Stimulated activated CD4-positive, alpha-beta T cell treated with anti-CD3 and anti-CD28 coated beads, Interleukin-4, amount 100 ng/mL, for 1 hour (primary cell): Measurements from ENCODE around the gene FIBIN.
"Not testable (repeated sequence)": the region's sequence is repeated elsewhere in the genome, so short reads cannot be mapped to it uniquely, and the experiment has no call there.

Source experiments
- DNase-seq: peaks from one replicate; pipeline ENCODE4 v3.0.0-alpha.2; 2020

The FIBIN gene

DNA sequence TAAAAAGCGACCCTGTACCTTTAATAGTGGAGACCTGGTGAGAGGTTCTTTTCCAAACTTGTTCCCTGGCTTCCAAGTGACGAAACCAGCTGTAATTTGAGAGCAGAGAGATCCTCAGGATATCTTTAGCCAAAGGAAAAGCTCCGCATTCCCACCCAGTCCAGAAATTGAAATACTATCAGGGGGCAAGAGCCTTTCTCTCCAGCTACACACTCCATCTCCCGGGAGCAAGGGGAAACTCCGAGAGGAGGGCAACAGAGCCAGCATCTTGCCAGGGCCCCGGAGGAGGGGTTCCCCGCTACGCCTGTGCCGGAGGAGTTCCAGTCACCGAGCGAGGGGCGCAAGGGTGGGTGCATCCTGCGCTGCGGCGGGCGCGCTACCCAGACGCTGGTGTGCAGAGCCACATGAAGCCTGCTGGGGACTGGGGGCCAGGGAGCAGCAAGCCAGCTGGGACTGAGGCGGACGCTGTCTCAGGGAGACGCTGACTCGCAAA, at the start of gene FIBIN:
Gene FIBIN, plus strand, starts transcription at position 148 of the 493 bp plus-strand sequence. CDS start 415 bp downstream, outside the sequence.
- no peak for DNase-seq

DNA sequence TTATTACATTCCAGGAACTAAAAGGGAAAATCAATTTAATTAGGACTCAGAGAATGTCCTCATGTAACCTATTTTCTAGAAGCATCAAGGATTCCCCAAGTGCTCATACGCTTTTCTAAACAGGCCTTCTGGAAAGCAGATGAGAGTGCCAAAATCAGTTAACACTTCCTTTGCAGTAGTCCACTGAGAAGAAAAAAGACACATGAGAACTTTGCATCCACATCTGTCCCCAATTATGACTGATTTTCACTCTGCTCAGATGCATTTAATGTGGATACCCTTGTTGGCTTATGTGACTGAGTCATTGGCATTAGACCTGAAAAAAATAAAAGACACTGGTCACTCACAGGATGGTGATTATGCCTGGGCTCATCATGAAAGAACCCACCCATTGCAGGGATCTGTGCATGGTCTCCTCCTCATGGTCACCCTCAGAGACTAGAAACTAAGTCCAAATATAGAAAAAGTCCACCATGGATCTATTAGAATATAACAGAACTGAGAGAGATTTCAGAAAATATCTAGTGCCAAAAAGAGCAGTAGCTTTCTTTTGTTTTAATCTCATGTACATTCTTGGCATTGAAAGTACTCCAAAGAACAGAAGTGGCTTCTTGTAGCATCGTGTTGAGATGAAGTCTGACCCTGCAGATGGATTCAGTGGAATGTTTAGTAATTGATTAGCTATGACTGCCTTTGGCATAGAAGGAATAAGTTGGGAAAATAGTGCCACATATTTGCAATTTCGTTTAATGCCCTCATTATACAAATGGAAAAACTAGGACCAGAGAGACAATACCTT, 48.8 kb upstream of the FIBIN start:
- DNase-seq = no peak

DNA sequence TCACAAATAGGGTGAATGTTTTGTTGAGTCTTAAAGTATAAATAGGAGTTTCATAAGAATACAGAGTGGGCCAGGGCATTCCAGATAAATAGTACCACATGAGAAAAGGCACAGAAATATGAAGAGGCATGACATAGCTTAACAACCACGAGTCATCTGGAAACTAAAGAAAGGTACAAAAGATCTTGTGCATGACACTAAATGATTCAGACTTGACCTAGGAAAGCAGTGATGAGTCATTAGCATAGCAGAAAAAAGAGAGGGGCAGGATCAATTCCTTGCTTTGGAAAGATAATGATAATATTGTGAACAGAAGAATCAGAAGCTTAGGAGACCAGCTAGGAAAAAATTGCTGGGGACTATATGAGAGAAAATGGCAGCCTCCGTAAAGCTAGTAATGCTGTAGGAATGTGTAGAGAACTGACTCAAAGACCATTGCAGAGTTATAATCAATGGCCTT, 47.6 kb upstream of the FIBIN start:
- no peak for DNase-seq

DNA sequence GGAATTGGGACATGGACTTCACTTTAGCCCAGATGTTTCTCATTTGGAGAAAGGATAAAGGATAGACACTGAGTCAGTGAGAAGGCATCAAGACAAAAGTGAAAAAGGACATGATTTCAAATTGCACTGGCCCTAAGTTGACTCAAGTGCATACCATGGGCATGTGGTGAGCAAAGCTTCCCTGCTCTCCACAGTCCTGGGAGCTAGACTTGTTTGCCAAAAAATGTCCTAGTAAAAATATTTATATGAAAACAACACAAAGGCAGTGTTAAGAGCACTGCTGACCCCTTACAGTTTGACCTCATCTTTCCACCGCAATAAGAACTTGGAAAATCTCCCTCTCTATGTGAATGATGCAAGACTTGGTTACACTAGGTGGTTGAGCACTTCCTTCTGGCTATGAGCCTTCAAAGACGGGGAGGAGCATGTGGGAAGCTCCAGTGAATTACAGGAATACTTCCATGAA, 46.5 kb upstream of the FIBIN start:
- no peak for DNase-seq

DNA sequence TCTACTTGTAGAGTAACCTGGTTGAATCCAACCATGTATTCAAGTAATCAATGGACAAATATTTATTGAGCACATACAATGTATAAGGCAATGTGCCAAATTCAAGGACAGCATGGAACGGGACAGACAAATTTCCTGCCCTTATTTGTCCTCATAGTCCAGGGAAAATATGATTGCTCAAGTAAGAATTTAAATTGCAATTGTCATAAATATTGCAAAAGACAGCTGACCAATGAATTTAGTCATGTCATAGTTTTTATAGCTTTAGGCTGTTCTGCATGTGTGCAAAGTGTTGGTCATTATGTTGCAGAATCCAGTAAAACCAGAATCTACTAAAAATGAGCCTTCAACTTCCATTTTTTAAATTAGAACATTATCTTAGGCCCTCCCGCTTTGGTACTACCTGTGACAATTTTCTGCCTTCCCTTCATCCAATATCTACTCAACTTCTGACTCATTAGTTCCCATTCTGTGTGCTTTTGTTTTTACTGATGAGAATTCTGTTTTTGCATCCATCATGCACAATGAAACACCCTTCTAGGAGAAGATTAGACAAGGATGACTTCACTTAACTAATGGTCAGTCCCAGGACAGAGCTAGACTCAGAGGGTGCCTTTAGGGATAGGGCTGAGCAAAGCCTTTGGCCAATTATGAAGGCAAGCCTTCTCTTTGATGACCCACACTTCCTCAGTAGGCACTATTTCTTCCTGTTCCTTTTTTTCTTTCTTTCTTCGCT, 45.8 kb upstream of the FIBIN start:
- no peak for DNase-seq

DNA sequence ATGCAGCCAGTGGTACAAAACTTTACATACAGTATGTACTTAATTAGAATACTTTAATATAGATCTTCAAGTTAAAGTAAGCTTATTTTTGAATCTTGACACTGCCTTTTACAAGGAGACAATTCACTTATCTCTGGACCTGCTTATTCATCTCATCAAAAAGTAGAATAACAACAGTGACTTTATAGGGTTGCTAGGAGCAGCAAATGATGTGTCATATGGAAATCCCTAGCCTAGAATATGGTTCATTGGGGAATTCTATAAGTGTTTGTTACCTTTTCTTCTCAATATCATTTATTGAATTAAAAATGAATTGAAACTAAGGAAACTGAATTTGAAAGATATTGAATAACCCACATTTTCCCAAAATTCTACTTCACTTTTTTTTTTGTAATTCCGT, 45.0 kb upstream of the FIBIN start:
- DNase-seq = no peak

DNA sequence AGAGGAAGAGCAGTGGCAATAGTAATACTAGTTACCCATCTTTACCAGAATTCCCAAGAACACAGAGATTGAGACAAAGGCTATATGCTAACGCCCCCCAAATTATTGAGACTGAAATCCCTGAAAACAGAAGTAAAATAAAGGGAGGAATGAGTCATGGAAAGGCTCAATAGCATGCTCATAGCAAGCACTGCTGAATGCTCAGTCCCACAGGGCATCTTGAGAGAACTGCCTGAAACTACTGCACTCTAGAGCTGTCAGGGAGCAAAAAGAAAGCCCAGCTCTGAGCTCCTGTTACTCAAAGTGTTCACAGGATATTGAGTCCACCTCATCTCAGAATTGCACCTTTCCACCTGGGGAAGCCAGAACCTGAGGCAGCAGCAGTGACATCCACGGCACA, 44.1 kb upstream of the FIBIN start:
- no peak for DNase-seq

DNA sequence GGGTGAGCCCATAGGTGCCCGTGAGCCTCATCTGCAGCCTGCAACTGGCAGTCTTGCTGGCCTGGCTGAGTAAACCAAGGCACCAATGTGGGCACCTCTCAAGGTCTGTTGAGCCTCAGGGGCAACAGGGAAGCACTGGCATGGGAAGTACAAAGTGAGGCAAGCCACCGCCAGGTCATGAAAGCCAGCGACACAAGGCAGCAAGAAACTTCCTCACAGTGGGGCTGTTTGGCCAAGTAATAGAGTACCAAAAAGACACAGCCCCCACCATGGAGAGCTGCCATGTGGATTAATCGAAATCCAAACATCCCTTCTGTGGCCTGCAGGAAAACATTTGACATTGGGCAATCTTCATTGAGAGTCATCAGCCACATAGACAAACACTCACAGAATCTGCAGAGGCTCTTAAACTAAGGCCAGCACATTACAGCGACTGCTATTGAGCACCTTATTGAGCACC, 43.6 kb upstream of the FIBIN start:
- DNase-seq = no peak

DNA sequence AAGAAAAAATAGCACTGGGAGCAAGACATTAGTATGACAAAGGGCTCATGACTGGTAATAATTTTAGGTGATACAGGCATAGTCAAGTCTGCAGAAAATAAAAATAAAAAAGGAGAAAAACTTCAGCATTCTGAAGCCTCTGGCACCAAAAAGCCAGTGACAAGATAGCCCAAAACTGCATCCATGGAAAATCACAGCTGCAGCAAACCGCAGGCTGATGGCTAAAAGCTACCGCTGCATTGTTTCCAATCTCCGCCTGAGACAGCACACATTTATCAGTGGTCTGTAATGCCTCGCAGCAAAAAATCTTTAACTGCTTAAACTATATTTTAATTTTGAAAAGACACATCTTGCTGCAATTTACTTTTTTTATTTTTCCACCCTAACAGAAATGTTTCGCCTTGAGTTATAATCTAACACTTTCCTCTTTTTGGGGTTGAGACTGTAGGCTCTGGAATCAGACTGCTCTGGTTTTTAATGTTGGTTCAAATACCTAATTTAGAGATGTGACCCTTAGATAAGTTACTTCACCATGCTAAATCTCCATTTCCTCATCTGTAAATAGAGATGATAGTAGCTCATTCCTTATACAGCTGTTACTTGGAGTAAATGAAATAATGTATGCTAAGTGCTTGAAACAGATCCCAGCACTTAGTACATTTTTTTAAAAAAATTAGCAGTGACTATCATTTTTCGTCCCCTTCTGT, 42.0 kb upstream of the FIBIN start:
- no peak for DNase-seq

DNA sequence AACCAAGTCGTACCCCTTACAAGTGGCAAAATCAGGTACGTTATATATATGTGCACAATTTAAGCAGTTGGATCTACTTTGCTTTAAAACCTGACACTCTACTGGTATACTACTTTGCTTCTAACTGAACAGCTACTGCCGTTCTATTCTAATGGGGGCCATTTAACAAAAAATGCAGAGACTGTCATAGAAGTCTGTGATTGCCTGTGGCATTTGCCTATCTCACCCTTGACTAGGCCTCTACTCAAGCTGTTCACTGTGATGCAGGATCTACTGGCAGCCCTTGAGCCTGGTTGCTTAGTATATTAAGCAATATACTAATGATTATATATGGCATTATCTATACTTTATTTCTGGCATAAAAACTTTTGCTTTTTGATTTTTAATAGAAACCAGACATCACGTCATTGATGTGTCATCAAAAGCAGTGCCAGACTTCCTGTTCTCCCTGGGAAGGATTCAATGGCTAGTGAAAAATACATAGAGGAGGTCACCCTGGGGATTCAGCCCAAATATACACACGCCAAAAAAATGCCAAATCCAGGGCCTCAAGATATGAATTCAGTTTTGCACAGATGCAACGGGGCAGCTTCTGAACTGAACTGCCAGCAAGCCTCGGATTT, 40.0 kb upstream of the FIBIN start:
- DNase-seq = no peak

DNA sequence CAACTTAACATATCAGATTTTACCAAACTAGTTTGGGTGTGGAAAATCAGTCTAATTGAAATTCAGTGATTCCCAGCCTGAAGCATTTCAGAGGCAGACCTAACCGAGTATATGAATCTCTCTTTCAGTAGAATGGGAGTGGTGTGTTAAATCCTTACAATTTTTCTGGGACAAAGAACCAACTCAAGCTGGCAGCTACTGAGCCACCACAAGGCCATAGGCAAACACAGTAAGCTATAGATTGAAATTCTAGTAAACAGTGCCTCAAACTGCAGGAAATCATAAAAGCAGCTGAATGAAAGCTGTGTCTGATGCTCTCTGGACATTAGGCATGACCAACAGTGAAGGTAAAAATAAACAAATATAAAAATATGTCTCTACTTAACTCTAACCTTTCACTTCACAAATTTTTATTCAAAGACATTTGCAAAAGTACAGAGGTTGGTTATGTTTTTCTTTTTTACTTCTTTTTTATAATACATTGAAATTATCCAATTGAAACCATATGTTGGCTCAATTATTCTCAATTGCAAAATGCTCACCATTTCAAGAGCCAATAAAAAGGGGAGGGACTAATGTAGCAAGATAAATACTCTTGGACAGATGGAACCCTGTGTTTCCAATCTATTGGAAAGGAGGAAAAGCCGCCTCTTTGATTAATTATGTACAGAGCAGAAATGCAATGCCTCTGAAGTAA, 35.8 kb upstream of the FIBIN start:
- no peak for DNase-seq

DNA sequence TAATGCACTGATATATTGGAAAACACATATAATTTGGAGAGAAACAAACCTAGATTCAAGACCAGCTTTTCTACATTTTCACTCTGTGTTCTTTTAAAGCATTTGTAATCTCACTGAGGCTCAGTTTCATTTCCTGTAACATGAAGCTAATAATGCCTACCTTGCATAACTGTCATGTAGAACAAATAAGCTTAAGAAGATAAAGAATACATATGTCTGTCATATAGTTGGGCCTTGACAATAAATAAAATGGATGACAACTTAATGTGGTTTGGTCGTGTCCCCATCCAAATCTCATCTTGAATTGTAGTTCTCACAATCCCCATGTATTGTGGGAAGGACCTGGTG, 35.2 kb upstream of the FIBIN start:
- no peak for DNase-seq

DNA sequence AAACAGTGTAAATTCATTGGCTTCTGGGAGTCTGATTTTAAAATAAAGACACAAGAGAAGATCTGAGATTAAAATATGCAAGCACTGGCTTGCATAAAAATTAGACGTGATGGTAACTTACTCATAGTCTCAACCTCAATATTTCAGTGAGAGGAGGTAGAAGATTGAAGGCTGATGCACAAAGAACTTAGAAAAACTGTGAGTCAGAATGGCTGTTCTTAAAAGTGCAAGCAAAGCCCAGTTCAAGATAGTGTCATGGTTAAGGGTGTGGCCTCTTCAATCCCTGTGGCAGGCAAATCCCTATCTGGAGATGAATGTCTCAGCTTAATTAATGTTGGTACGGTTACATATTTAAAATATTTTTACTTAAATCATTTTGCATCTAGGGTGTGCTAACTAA, 33.6 kb upstream of the FIBIN start:
- no peak for DNase-seq

DNA sequence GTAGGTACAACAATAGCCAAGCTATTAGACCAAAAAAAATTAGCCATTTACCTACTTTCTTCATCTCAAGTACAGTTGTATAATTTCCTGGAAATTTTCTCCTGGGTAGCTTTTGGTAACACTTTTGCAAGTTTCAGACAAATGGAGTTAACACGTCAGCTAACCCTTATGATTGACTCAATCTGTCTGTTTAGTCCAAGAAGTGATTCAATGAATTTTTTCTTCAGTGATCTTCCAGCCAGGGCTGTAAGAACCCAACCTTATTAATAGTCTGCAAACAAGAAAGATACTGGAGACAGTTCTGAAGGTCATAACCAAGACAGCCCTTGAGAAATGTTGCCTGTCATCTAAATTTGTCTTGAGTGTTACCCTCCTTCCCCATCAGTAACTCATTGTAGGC, 30.1 kb upstream of the FIBIN start:
- no peak for DNase-seq

DNA sequence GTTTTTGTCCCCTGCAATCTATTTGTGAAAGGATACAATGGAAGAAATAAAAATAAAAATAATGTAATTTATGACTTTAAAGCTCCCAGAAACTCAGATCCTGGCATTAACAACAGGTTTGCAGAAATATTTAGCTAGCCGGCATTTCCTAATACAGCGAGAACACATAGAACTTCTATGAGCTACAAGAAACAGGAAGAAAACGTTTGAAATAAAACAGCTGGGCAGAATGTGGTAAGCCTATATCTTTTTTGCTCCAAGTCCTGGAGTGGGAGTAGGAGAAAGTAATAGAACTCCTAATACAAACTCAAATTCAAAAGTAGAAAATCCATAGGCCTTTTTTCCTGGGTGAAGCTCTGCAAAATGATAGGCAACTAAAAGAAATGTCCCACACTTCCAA, 29.6 kb upstream of the FIBIN start:
- no peak for DNase-seq

DNA sequence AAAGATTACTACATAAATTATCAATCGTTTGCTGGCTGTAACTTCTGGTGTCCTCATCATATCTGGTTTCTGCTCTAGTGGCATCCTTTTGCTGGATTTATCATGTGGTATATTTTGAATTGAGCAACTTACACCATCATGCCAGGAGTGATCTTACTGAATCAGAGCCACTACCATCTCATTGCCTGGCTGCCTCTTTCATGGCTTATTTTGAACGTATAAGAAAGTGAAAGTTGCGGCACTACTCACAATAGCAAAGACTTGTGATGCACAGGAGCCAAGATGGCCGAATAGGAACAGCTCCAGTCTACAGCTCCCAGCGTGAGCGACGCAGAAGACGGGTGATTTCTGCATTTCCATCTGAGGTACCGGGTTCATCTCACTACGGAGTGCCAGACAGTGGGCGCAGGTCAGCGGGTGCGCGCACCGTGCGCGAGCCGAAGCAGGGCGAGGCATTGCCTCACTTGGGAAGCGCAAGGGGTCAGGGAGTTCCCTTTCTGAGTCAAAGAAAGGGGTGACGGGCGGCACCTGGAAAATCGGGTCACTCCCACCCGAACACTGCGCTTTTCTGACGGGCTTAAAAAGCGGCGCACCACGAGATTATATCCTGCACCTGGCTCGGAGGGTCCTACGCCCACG, 28.9 kb upstream of the FIBIN start:
- not testable (repeated sequence) for DNase-seq

DNA sequence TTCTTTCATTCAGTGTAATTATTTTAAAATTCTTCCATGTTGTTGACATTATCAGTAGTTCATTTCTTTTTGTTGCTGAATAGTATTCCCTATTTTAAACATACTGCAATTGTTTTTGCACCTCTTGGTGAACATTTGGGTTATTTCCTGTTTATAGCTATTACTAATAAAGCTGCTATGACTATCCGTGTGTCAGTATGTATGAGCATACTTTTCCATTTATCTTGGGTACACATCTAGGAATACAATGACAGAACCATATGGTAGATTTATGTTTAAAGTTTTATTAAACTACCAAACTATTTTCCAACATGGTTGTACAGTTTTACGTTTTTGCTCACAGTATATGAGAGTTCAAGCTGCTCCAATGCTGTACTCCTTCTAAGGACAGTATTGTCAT, 22.0 kb upstream of the FIBIN start:
- no peak for DNase-seq

DNA sequence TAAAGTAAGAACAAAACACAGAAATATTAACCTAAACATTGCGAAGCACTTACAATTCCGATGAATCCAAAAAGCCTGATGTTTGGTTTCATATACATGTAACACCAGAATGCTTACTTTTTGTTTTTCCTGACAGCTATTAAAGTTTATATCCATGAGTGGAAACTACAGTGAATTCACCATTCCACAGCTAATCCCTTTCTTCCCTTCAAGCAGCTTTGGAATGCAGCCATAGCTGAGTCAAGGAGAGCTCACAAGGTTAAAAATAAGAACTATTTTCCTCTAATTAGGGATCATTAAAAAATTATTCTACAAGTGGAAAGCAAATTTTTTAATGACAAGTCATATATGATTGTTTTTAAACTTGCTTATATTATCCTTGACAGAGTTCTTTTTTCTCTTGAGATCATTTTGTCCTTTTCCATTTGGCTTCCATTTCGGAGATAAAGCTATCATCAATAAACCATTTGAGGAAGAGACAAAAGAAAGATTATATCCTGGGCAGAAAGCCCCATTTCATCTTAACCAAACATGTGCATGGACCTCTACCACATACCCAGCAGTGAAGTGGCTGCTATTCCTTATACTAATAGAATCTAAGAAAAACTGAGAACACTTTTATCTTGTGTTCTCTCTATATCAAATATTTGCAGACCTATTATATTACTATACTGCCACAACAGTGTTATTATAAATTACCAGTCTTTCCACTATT, 19.7 kb upstream of the FIBIN start:
- DNase-seq = no peak

DNA sequence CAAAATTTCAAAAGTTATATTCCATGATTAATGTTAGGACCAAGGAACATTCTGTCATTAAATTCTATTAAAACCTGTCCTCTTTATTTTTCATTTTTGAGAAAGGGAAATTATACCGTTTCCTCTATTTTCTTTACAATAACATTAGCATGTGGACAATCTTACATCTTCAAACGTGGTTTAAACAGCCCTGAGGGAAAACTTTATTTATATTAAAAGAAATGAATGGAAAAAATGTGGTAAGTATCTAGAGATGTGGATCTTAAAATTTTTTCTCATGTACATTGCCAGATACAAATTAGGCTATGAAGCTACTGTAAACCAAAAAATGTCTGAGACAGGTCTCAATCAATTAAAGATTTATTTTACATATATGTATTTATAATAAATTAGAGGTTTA, 18.9 kb upstream of the FIBIN start:
- DNase-seq = no peak

DNA sequence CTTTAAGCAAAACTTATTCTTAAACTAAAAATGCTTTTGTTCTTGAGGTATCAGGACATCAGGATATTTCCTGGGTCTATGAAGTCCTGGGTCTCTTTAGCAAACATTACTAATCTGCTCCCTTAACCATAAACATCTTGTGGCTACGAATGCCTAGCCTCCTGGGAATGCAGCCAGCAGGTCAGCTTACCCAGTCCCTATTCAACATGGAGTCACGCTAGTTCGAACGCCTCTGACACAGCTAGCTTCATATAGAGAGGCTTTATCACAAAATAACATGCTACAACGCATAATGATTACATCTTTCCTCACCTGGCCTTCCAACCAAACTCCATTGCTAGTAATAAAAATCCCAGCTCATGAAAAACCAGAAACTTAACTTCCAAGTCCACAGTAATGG, 17.5 kb upstream of the FIBIN start:
- no peak for DNase-seq

DNA sequence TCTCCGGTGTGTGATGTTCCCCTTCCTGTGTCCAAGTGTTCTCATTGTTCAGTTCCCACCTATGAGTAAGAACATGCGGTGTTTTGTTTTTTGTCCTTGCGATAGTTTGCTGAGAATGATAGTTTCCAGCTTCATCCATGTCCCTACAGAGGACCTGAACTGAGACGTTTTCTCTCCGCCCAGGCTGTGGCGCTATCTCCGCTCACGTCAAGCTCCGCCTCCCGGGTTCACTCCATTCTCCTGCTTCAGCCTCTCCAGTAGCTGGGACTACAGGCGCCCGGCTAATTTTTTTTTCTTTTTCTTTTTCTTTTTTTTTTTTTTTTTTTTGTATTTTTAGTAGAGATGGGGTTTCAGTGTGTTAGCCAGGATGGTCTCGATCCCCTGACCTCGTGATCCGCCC, 16.7 kb upstream of the FIBIN start:
- not testable (repeated sequence) for DNase-seq
